AG04449 (cell line): ENCODE measurements around the gene COL8A1.

ENCODE experiments used
- CTCF ChIA-PET: fragments of 350-600 bp; formaldehyde crosslinking; extraction: SDS; loops from one replicate; lab custom pipeline; 2021; ENCODE audit warnings: antibody characterized with exemption; lab: Yijun Ruan, JAX
- POLR2A ChIA-PET: fragments of 400-600, 350-600 bp; formaldehyde crosslinking; extraction: SDS; loops from one replicate; lab custom pipeline; 2020; ENCODE audit warnings: antibody characterized with exemption, inconsistent platforms; lab: Yijun Ruan, JAX
- DNase-seq: peaks from one replicate; pipeline ENCODE4 v3.0.0-alpha.2; 2010; ENCODE audit warnings: low read depth, low spot score
- H3K4me3 ChIP-seq: 2 replicates; pipeline ENCODE4 v1.5.1; 2011; ENCODE audit warnings: low read depth, mild to moderate bottlenecking, control low read depth, low read length
- CTCF ChIP-seq: IDR thresholded peaks from one replicate; pipeline ENCODE4 v1.5.1; 2011; ENCODE audit warnings: mild to moderate bottlenecking, moderate library complexity, low read length, control low read depth, inconsistent platforms; ENCODE audit not compliant: insufficient read depth; ENCODE audit errors: missing control alignments

Gene COL8A1

GRCh38 chr3:99789011-99789721 is 150.8 kb downstream of the COL8A1 start:
- CTCF ChIA-PET = interaction anchor here (0.7 to 2.4 kb wide), 14 partner anchors 12 to 542 kb away, joined by 3 to 9 read pairs (median 4); no protein-coding TSS in a partner anchor
- peak; percentile 67 for TF ChIP-seq CTCF
- no peak for DNase-seq
- no peak overlapping the region for H3K4me3 ChIP-seq
- POLR2A ChIA-PET = no interaction called here

GRCh38 chr3:99794485-99794884 is 156.1 kb downstream of the COL8A1 start:
- ChIA-PET POLR2A (no interaction called here), CTCF (no interaction called here)
- DNase-seq = no peak
- no peak for TF ChIP-seq CTCF
- H3K4me3 ChIP-seq = no peak overlapping the region

GRCh38 chr3:99795573-99795972 is 157.2 kb downstream of the COL8A1 start:
- H3K4me3 ChIP-seq = no peak overlapping the region
- no peak for DNase-seq
- POLR2A ChIA-PET = no interaction called here
- CTCF ChIA-PET = interaction anchor here (2.3 kb wide), 1 partner anchor 13 kb away, joined by 11 read pairs; no protein-coding TSS in a partner anchor
- TF ChIP-seq CTCF = no peak

- no peak overlapping the region for H3K4me3 ChIP-seq
- DNase-seq = no peak
- ChIA-PET POLR2A (no interaction called here), CTCF (interaction anchor here (1.2 kb wide), 1 partner anchor 9 kb away, joined by 4 read pairs; no protein-coding TSS in a partner anchor)
- TF ChIP-seq CTCF = no peak
Observed at GRCh38 chr3:99799422-99799821, 161.0 kb downstream of the COL8A1 start.

GRCh38 chr3:99803297-99803696 is 164.9 kb downstream of the COL8A1 start:
- H3K4me3 ChIP-seq = no peak overlapping the region
- CTCF ChIA-PET = interaction anchor here (1.2 kb wide), 1 partner anchor 8 kb away, joined by 3 read pairs; no protein-coding TSS in a partner anchor
- POLR2A ChIA-PET = interaction anchor here (0.7 kb wide), 1 partner anchor 104 kb away, joined by 3 read pairs; no protein-coding TSS in a partner anchor
- DNase-seq = no peak
- TF ChIP-seq CTCF = no peak

GRCh38 chr3:99805160-99805559 is 166.8 kb downstream of the COL8A1 start:
- no peak overlapping the region for H3K4me3 ChIP-seq
- TF ChIP-seq CTCF = no peak
- POLR2A ChIA-PET = no interaction called here
- DNase-seq = no peak
- CTCF ChIA-PET = no interaction called here
